NT2/D1 (cell line): ENCODE results near the gene C17orf67.

Experiments used
- SUZ12 ChIP-seq: IDR thresholded peaks from 2 replicates; pipeline ENCODE4 v1.6.1; 2011; ENCODE audit not compliant: insufficient read length, insufficient read depth; ENCODE audit errors: extremely low read depth
- ZNF274 ChIP-seq: IDR thresholded peaks from 2 replicates; pipeline ENCODE4 v1.6.1; 2011; ENCODE audit warnings: mild to moderate bottlenecking, low read depth, low read length

DNA sequence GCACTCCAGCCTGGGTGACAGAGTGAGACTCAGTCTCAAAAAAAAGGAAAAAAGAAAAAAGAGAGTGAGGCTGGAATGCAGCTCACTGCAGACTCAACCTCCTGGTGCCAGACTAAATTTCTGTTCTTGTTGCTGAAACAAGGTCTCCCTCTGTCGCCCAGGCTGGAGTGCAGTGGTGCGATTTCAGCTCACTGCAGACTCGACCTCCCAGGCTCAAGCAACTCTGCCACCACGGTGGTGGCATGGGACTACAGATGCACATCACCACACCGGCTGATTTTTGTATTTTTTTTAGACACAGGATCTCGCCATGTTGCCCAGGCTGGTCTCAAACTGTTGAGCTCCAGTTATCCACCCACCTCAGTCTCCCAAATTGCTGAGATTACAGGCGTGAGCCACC is 45.6 kb upstream of the C17orf67 start:
- TF ChIP-seq ZNF274 (no peak), SUZ12 (no peak)
